Neural cell (in vitro differentiated cells): Measurements from ENCODE around the gene PCDH9. TPM values are rescaled to one million over a fixed set of nuclear protein-coding genes. Genes with fewer than 3 reads are reported as not detected.

Source experiments
- H2AFZ ChIP-seq: fragments of 200-600, 300-800 bp; sonication (generic), shearing (Covaris generic); 2 replicates; pipeline ENCODE4 v1.6.0; 2014; ENCODE audit warnings: low read depth, mild to moderate bottlenecking, antibody characterized with exemption, low read length, moderate library complexity
- H3F3A ChIP-seq: fragments of 200-600 bp; shearing (Covaris generic); 2 replicates; pipeline ENCODE4 v1.6.1; 2016; ENCODE audit warnings: mild to moderate bottlenecking, moderate library complexity, mixed read lengths, antibody characterized with exemption, low read length; ENCODE audit not compliant: insufficient read depth, poor library complexity, severe bottlenecking
- H3K27ac ChIP-seq: fragments of 200-600, 300-800 bp; sonication (generic), shearing (Covaris generic); 2 replicates; pipeline ENCODE4 v1.5.1; 2014; ENCODE audit warnings: mild to moderate bottlenecking, low read length, moderate library complexity
- H3K27me3 ChIP-seq: fragments of 300-800, 200-600 bp; sonication (generic), shearing (Covaris generic); 2 replicates; pipeline ENCODE4 v1.6.0; 2014; ENCODE audit warnings: mild to moderate bottlenecking, low read depth, low read length, moderate library complexity; ENCODE audit not compliant: insufficient read depth
- H3K36me3 ChIP-seq: fragments of 300-800, 200-600 bp; sonication (generic), shearing (Covaris generic); 2 replicates; pipeline ENCODE4 v1.5.1; 2014; ENCODE audit warnings: mild to moderate bottlenecking, antibody characterized with exemption, low read length, moderate library complexity; ENCODE audit not compliant: insufficient read depth
- H3K4me2 ChIP-seq: fragments of 300-800, 200-600 bp; sonication (generic), shearing (Covaris generic); 2 replicates; pipeline ENCODE4 v1.6.0; 2014; ENCODE audit warnings: mild to moderate bottlenecking, low read length
- H3K4me3 ChIP-seq: fragments of 300-800, 200-600 bp; sonication (generic), shearing (Covaris generic); 2 replicates; pipeline ENCODE4 v1.5.1; 2014; ENCODE audit warnings: mild to moderate bottlenecking, low read length, moderate library complexity
- H3K79me2 ChIP-seq: fragments of 200-600 bp; shearing (Covaris generic); replicated peaks from 2 replicates; pipeline ENCODE4 v1.6.0; 2014; ENCODE audit warnings: mild to moderate bottlenecking, low read length, moderate library complexity; ENCODE audit not compliant: insufficient read depth
- H3K9ac ChIP-seq: fragments of 300-800, 200-600 bp; sonication (generic), shearing (Covaris generic); 2 replicates; pipeline ENCODE4 v1.6.1; 2016; ENCODE audit warnings: mild to moderate bottlenecking, low read length, mixed read lengths
- H3K9me2 ChIP-seq: fragments of 200-600 bp; shearing (Covaris generic); 2 replicates; pipeline ENCODE4 v1.6.1; 2016; ENCODE audit warnings: mild to moderate bottlenecking, low read length, mixed read lengths; ENCODE audit not compliant: insufficient read depth
- H3K9me3 ChIP-seq: fragments of 200-600, 300-800 bp; sonication (generic), shearing (Covaris generic); 2 replicates; pipeline ENCODE4 v1.6.1; 2016; ENCODE audit warnings: mild to moderate bottlenecking, mixed run types, low read length, moderate library complexity, mixed read lengths
- H4K20me1 ChIP-seq: fragments of 200-600 bp; shearing (Covaris generic); 2 replicates; pipeline ENCODE4 v1.6.1; 2016; ENCODE audit warnings: mild to moderate bottlenecking, mixed run types; ENCODE audit not compliant: insufficient read depth
- EP300 ChIP-seq: fragments of 450-650 bp; conservative IDR thresholded peaks from 2 replicates; pipeline ENCODE4 v1.6.1; 2014; ENCODE audit warnings: antibody characterized with exemption, mild to moderate bottlenecking, moderate library complexity; ENCODE audit not compliant: poor library complexity, severe bottlenecking
- EZH2 ChIP-seq: fragments of 200-600, 300-800 bp; shearing (Covaris generic), sonication (generic); IDR thresholded peaks from 2 replicates; pipeline ENCODE4 v1.6.1; 2014; ENCODE audit warnings: antibody characterized with exemption, low read length, borderline replicate concordance, mild to moderate bottlenecking; ENCODE audit not compliant: insufficient read depth, poor library complexity, severe bottlenecking
- MXI1 ChIP-seq: fragments of 450-650 bp; conservative IDR thresholded peaks from 2 replicates; pipeline ENCODE4 v1.6.1; 2014; ENCODE audit warnings: antibody characterized with exemption, mild to moderate bottlenecking; ENCODE audit not compliant: poor library complexity, severe bottlenecking
- POLR2AphosphoS5 ChIP-seq: IDR thresholded peaks from 2 replicates; pipeline ENCODE4 v1.6.1; 2012
- RAD21 ChIP-seq: fragments of 450-650 bp; conservative IDR thresholded peaks from 2 replicates; pipeline ENCODE4 v1.6.1; 2014; ENCODE audit warnings: antibody characterized with exemption, mild to moderate bottlenecking, moderate library complexity
- SMC3 ChIP-seq: fragments of 450-650 bp; conservative IDR thresholded peaks from 2 replicates; pipeline ENCODE4 v1.6.1; 2014; ENCODE audit warnings: antibody characterized with exemption, mild to moderate bottlenecking, moderate library complexity; ENCODE audit not compliant: poor library complexity
- TAF1 ChIP-seq: IDR thresholded peaks from 2 replicates; pipeline ENCODE4 v1.6.1; 2012; ENCODE audit warnings: low read depth
- polyA plus RNA-seq: library from polyadenylated mRNA; depleted of rRNA; stranded (reverse); fragments of >200 nt; gene quantifications from 2 replicates; pipeline ENCODE4 v1.2.3, GENCODE V29; 2014
- TF ChIP-seq, protein P1 (sequence below): fragments of 450-650 bp; IDR thresholded peaks from 2 replicates; pipeline ENCODE4 v1.5.1; 2014; ENCODE audit warnings: antibody characterized with exemption, mild to moderate bottlenecking, moderate library complexity; ENCODE audit not compliant: poor library complexity, severe bottlenecking
- TF ChIP-seq, protein P2 (sequence below): IDR thresholded peaks from 2 replicates; pipeline ENCODE4 v1.6.1; 2012; ENCODE audit warnings: borderline replicate concordance

Gene PCDH9
- polyA plus RNA-seq, 1 donor from 2014 or later, result 4.6 TPM

GRCh38 chr13:67175836-67176459 is 54.2 kb downstream of the PCDH9 start:
- no peak overlapping the region for H3K4me2 ChIP-seq
- H2AFZ ChIP-seq, result no peak overlapping the region
- H3K79me2 ChIP-seq, result no peaks in the 10 kb centered on the region
- H3K27me3 ChIP-seq, result no peaks in the 10 kb centered on the region
- H3K9ac ChIP-seq, result no peak overlapping the region
- H3K36me3 ChIP-seq, result no peaks in the 10 kb centered on the region
- no peak overlapping the region for H3K4me3 ChIP-seq
- TF ChIP-seq TAF1 (no peak), POLR2AphosphoS5 (no peak), RAD21 (no peak), EP300 (no peak)
- TF ChIP-seq, protein P1, sequence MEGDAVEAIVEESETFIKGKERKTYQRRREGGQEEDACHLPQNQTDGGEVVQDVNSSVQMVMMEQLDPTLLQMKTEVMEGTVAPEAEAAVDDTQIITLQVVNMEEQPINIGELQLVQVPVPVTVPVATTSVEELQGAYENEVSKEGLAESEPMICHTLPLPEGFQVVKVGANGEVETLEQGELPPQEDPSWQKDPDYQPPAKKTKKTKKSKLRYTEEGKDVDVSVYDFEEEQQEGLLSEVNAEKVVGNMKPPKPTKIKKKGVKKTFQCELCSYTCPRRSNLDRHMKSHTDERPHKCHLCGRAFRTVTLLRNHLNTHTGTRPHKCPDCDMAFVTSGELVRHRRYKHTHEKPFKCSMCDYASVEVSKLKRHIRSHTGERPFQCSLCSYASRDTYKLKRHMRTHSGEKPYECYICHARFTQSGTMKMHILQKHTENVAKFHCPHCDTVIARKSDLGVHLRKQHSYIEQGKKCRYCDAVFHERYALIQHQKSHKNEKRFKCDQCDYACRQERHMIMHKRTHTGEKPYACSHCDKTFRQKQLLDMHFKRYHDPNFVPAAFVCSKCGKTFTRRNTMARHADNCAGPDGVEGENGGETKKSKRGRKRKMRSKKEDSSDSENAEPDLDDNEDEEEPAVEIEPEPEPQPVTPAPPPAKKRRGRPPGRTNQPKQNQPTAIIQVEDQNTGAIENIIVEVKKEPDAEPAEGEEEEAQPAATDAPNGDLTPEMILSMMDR, result no peak
- TF ChIP-seq, protein P2, sequence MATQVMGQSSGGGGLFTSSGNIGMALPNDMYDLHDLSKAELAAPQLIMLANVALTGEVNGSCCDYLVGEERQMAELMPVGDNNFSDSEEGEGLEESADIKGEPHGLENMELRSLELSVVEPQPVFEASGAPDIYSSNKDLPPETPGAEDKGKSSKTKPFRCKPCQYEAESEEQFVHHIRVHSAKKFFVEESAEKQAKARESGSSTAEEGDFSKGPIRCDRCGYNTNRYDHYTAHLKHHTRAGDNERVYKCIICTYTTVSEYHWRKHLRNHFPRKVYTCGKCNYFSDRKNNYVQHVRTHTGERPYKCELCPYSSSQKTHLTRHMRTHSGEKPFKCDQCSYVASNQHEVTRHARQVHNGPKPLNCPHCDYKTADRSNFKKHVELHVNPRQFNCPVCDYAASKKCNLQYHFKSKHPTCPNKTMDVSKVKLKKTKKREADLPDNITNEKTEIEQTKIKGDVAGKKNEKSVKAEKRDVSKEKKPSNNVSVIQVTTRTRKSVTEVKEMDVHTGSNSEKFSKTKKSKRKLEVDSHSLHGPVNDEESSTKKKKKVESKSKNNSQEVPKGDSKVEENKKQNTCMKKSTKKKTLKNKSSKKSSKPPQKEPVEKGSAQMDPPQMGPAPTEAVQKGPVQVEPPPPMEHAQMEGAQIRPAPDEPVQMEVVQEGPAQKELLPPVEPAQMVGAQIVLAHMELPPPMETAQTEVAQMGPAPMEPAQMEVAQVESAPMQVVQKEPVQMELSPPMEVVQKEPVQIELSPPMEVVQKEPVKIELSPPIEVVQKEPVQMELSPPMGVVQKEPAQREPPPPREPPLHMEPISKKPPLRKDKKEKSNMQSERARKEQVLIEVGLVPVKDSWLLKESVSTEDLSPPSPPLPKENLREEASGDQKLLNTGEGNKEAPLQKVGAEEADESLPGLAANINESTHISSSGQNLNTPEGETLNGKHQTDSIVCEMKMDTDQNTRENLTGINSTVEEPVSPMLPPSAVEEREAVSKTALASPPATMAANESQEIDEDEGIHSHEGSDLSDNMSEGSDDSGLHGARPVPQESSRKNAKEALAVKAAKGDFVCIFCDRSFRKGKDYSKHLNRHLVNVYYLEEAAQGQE, result no peak
- no peak overlapping the region for H3K27ac ChIP-seq
- no peaks in the 10 kb centered on the region for H3K9me3 ChIP-seq
- no peaks in the 10 kb centered on the region for H3K9me2 ChIP-seq
- H4K20me1 ChIP-seq, result no peaks in the 10 kb centered on the region
- no peaks in the 10 kb centered on the region for H3F3A ChIP-seq

GRCh38 chr13:67168384-67168783 is 61.8 kb downstream of the PCDH9 start:
- Histone ChIP-seq H4K20me1 (no peaks in the 10 kb centered on the region), H3K79me2 (no peaks in the 10 kb centered on the region), H3K9me2 (no peaks in the 10 kb centered on the region), H3K27ac (no peak overlapping the region), H3K9ac (no peak overlapping the region), H3K4me2 (no peak overlapping the region), H3K4me3 (no peak overlapping the region), H3K36me3 (no peaks in the 10 kb centered on the region), H3F3A (no peaks in the 10 kb centered on the region), H2AFZ (no peak overlapping the region), H3K9me3 (no peaks in the 10 kb centered on the region), H3K27me3 (no peaks in the 10 kb centered on the region)
- TF ChIP-seq EP300, result no peak
- TF ChIP-seq, protein P1, result no peak
- TF ChIP-seq MXI1, result no peak
- TF ChIP-seq EZH2, result no peak
- TF ChIP-seq, protein P2, result no peak
- no peak for TF ChIP-seq POLR2AphosphoS5
- no peak for TF ChIP-seq SMC3
- no peak for TF ChIP-seq TAF1
- no peak for TF ChIP-seq RAD21
